ENCODE measurements around the gene SERTAD1.
"Not testable (repeated sequence)": the region's sequence is repeated elsewhere in the genome, so short reads cannot be mapped to it uniquely, and the experiment has no call there.

Gene SERTAD1

DNA sequence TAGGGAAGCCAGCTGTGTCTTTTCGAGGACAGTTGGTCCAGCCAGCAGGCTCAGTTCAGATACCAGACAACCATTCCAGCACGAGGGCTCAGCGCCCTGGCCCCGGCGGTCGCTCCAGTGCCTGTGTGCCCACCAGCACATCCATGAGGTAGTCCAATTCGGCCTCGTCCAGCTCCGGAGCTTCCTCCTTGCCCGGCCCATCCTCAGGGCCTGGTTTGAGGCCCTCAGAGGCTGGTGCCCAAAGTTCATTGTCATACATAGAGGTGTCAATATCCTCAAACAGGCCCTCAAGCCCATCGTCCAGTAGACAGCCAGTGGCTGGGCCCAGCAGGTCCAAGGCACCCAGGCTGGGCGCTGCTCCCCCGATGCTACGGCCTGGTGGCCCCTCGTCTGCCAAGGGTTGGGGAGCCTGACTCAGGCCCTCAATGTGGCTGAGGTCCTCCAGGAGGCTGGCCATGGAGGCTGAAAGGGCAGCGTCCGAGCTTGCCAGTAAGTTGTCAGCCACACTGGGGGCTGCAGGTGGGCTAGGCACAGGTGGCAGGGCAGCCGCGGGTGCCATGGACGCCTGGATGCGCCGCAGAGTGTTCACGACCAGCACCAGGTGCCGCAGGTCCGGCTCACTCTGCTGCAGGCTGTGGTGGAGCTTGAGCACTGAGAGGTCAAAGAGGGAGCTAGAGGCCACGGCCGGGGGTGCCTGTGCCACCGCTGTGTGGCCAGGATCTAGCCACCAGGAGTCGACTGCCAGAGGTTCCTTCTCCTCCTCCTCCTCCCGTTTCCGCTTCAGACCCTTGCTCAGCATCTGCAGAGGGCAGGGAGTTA lies 2.8 kb downstream of the SERTAD1 start:
- in situ Hi-C loops (cut with HindIII; ENCODE audit: low sequenced_read_pairs): no loop called here

DNA sequence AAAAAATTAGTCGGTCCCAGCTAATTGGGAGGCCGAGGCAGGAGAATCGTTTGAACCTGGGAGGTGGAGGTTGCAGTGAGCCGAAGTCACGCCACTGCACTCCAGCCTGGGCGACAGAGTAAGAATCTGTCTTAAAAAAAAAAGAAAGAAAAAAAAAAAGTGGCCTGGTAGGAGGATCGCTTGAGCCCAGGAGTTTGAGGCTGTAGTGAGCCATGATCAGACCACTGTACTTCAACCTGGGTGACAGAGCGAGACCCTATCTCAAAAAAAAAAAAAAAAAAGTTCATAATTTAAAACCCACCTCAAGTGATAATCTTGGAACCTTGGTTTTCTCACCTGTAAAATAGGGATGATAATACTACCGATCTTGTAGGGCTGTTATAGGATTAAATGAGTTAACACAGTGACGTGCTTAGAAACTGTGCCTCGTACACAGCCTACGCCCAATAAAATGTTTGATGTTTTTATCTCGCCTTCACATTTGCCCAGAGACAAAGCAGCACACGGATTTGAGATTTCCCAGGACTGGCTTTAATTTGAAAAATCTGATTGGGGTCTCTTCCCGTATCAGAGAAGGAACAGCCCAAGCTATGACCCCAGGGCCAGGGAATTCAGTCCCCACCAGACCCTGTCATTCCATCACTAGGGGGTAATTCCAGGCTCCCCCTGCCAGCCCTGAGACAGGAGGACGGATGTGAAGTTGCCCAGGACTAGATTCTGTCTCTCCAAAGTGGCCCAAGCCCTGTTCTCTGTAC lies 3.6 kb downstream of the SERTAD1 start:
- in situ Hi-C loops (cut with HindIII; ENCODE audit: low sequenced_read_pairs): no loop called here

DNA sequence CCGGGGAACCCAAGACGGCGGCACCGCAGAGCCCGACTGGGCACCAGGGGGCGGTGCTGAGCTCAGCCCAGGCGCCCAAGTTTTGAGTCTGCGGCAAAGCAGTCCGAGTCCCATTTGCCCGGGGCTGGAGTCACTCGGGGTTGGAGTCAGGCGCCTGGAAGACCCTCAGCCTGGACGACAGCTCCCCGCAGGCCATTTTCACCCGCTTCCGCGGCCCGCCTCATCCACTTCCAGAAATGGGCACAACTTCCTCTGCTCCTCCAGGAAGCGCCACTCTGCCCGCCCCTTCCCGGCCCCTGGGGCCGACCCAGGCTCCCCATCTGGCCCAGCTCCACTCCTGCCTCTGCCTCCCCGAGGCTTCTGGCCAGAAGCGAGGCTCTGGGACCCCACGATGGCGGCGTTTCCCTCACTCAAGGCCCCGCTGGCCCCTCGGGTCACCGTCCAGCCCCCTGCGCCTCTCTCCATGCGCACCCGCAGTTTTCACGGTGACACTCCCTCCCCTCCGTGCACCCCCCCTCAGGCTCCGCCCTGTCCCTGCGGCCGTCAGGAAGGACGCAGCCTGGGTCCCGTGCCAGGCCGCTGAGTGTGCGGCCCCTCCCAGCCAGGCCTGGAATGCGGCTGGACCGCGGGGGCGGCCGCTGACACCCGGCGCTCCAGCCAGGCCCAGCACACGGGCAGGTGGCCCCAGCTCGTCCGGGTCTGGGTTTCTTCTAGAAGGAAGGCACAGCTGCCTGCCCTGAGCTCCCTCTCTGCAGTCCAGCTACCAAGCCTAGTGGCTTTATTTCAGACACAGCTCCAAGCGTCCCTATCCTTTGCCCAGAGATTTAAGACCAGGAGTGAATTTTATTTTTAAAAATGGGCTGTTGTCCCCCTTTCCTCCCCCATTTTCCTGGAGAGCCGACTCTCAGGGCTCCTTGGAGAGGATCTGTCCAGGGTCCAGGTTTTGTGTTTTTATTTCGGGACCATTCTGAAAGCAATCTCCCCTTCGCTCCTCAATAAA lies 4.7 kb downstream of the SERTAD1 start:
- in situ Hi-C loops (cut with HindIII; ENCODE audit: low sequenced_read_pairs): no loop called here

DNA sequence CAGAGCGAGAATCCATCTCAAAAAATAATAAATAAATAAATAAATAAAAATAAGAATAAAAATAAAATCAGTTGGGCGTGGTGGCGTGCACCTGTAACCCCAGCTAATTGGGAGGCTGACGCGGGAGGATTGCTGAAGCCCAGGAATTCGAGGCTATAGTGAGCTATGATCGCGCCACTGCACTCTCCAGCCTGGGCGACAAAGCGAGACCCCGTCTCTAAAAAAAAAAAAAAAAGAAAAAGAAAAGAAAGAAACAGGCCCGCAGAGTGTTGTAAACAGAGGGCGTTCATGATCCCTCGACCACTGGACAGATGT lies 5.4 kb downstream of the SERTAD1 start:
- in situ Hi-C loops (cut with HindIII; ENCODE audit: low sequenced_read_pairs): no loop called here

DNA sequence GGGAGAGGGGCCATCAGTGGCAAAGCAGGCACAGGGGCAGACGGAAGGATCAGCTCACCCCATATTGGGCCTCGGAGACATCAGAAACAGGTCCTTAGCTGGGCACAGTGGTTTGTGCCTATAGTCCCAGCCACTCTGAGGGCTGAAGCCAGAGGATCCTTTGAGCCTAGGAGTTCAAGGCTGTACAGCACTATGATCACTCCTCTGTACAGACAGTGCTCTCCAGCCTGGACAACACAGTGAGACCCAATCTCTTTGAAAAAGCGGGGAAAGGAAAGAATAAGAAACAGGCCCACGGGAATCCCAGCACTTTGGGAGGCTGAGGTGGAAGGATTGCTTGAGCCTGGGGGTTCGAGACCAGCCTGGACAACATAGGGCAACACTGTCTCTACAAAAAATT lies 6.0 kb downstream of the SERTAD1 start:
- in situ Hi-C loops (cut with HindIII; ENCODE audit: low sequenced_read_pairs): no loop called here

DNA sequence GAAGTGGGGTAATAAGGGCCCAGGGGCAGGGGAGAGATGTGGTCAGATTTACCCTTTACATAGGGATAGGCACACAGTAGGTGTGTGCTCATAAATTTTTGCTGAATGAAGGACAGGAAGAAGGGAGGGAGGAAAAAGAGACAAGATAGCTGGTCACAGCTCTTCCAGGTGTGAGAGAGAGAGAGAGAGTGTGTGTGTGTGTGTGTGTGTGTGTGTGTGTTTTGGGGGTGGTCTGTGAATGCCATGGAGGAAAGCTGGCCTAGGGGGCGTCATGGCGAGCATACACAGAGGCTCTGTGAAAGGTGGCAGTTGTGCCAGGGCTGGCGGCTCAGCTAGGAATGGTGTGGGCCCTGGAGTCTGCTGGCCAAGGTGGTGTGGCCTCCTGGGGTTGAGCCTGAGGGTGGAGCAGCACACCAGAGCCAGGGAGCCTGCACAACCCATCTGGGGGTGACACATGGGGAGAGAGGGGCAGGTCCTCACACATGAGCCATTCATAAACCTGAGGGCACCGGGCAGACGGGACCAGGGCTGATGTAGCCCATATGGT lies 6.7 kb downstream of the SERTAD1 start:
- in situ Hi-C loops (cut with HindIII; ENCODE audit: low sequenced_read_pairs): no loop called here

DNA sequence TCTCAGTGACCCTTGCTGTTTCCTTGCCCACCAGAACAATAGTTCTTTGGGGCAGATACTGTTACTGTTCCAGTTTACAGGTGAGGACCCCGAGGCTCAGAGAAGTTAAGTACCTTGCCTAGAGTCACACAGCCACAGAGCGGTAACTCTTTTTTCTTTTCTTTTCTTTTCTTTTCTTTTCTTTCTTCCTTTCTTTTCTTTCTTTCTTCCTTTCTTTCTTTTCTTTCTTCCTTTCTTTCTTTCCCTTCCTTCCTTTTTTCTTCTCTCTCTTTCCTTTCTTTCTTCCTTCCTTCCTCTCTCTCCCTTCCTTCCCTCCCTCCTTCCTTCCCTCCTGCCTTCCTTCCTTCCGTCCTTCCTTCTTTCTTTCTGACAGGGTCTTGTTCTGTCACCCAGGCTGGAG lies 7.8 kb downstream of the SERTAD1 start:
- in situ Hi-C loops (cut with HindIII; ENCODE audit: low sequenced_read_pairs): no loop called here

DNA sequence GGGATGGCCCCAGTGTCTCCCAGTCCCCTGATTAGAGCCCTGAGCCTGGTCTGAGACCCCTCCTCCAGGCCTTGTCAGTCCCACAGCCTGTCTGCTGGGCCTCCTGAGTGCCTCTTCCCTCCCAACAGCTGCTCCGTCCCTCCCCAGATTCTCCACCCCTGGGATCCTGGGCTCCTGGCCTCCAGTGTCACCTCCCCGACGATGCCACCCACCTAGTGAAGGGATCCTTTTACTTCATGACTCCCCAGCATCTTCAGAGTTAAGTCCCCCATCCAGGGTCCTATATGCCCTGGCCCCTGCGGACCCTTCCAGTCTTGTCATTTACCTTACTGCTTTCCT lies 8.2 kb downstream of the SERTAD1 start:
- in situ Hi-C loops (cut with HindIII; ENCODE audit: low sequenced_read_pairs): no loop called here

DNA sequence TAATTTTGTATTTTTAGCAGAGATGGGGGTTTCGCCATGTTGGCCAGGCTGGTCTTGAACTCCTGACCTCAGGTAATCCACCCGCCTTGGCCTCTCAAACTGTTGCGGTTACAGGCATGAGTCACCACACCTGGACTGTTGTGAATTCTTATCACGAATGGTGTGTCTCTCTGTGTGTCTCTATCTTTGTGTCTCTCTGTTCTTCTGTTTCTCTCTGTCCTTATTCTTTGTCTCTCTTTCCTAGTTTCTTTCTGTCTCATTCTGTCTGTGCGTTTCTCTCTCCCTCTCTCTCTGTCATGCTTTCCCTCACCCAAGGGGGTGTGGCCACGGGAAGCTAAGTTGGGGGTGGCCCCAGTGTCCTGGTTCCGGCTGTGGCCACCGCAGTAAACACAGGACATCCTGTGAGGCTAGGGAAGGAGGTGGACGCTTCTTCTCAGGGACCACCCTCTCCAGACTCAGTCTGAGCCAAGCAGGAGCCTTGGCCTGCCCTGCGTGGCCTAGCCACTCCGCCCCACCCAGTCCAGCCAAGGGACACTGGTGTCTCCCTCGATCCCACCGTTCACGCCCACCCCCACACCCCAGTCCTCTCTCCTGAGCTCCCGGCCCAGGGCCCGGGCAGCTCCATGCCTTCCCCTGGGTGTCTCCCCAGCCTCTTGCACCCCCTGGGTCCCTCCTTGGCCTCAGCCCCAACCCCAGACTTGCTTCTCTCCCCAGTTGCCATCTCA lies 8.7 kb downstream of the SERTAD1 start:
- in situ Hi-C loops (cut with HindIII; ENCODE audit: low sequenced_read_pairs): no loop called here

DNA sequence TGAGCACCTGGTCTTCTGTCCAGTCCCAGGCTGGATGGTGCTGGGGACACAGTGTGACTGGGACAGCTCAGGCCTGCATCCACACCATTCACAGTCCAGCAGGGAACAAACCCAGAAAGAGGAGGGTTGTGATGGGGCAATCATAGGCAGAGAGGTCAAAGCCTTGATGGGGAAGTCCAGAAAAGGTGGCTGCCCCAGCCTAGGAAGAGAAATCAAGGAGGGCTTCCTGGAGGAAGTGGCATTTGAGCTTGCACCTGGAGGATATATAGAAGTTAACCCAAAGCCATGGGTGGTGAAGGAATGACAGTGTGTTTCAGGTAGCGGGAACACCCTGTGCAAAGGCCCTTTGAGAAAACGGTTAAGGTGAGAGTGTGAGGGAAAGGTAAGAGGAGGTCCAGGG lies 10.0 kb downstream of the SERTAD1 start:
- in situ Hi-C loops (cut with HindIII; ENCODE audit: low sequenced_read_pairs): no loop called here

DNA sequence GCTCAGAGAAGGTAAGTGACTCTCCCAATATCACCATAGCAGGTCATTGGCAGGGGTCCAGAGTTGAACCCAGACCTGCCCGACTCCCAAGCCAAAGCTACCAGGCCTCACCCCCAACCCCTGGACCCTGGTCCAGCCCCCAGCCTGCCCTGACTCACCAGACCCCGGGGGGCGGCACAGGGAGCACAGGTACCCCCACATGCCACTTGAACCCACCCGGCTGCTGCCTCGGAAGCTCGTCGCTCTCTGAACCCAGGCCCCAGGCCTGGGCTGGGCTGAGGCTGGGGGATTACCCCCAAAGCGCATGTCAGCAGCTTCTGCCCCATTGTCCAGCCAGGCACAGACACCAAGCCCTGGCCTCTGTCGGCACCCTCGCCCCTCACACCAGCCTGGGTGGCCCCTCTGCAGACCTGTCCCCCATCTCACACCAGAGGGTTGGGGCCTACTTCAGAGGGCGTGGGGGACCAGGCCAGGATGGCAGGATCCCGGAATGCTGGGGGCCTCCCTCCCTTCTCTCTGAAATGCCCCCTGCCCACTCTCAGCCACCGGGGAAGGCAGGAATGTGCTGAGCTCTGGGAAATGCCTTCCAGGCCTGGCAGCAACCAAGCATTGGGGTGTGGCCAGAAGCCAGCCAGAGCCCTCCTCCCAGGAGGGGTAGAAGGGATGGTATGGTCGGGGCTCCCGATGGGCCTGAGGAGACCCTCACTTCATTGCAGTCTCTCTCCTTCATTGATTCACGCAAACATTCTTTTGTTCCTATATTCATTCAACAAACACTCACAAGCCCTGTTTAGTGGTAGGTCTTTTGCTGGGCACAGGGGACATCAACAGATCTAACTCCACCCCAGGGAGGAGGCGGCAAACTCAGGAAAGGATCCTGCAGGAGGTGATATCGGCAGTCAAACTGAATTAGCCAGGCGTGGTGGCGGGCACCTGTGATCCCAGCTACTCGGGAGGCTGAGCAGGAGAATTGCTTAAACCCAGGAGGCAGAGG lies 11.0 kb downstream of the SERTAD1 start:
- in situ Hi-C loops (cut with HindIII; ENCODE audit: low sequenced_read_pairs): no loop called here

DNA sequence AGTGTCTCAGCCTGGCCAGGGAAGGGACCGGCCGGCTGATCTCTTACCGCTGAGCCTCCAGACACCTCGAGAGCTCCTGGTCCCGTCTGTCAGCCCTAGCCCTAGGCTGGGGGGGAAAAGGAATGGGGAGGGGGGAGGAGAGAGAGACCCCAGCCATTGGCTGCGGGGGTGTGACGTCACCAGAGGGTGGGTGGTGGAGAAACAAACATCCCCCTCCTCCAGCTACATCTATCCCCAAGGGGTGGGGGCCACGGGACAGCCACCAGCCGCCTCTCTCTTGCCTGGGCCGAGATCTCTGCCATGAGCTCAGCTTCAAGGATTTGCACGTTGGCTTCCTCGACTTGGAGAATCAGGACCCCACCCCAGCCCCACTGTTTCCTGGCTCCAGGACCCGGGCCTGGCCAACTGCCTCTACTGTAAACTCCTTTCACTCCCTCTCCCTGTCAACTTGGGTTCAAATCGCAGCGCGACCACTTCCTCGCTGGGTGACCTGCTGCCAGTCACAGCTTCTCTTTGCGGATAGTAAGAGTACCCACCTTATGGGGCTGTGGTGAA lies 12.4 kb downstream of the SERTAD1 start, which contains the start of gene PRX:
PRX (minus strand) TSS at position 88 of the 555 bp plus-strand sequence. CDS start 5,446 bp downstream, outside the sequence.
- in situ Hi-C loops (cut with HindIII; ENCODE audit: low sequenced_read_pairs): no loop called here

DNA sequence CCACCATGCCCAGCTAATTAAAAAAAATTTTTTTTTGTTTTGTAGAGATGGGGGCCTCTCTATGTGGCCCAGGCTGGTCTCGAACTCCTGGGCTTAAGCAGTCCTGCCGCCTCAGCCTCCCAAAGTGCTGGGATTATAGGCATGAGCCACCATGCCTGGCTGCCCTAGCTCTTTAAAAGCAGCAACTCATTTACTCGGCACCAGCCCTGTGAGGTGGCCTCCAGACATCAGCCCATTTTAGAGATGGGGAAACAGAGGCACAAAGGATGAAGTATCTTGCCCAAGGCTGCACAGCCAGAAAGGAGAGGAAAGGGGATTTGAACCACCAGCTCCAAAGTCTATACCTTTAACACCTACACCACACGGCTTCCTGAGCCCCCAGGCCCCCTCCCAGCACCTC lies 12.9 kb downstream of the SERTAD1 start:
- in situ Hi-C loops (cut with HindIII; ENCODE audit: low sequenced_read_pairs): no loop called here

DNA sequence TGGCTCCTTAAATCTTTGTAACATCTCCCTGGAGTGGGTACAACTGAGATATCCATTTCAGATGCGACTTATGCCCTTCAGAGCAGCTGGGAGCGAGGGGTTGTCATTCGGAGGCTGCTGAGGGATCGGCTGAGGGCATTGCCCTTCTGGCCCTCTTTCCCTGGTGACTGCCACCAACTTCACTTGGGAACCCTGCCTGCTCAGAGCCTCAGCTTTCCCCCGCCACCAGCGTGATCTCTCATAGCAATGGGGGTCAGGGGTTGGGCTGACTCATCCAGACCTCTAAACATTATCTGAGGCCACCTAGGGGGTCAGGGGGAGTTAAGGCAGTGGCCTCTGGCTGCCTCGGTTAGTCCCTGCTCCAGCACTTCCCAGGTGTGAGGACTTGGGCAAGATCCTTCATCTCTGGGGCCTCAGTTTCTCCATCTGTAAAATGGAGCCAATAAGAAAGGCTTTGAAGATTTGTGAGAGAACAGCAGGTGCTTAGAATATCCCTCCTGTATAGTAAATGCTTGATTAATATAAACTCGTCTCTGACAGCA lies 13.8 kb downstream of the SERTAD1 start:
- in situ Hi-C loops (cut with HindIII; ENCODE audit: low sequenced_read_pairs): no loop called here

DNA sequence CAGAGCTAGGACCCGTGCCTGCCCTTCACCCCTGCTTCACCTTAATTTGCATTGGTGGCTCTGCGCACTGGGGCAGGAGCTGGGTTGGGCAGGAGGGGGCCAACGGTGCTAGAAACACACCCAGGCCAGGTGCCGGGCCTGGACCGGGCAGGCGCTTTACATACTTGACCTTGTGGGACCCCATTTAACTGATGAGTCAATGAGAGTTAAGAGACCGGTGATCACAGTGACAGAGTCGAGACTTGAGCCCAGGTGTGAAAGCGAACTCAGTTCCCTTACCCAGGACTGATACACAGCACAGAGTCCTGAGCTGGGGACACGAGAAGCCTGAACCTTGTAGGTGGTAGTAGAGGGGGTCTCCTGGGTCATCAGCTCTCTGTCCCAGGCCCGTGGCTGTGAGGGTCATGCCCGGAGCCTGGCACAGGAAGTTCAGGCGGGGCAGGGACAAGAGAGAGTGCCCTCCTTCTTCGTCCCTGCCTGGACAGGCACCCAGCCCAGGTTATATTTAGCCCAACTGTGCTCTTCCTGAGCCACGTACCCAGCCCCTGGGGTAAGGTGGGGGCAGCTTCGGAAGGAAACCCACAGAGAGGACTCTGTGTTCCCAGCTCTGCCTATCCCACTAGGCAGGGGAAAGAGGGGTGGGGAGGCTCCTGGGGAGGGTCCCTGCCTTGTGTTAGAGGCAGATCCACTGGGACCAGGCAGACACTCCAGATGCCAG lies 14.5 kb downstream of the SERTAD1 start:
- in situ Hi-C loops (cut with HindIII; ENCODE audit: low sequenced_read_pairs): no loop called here

DNA sequence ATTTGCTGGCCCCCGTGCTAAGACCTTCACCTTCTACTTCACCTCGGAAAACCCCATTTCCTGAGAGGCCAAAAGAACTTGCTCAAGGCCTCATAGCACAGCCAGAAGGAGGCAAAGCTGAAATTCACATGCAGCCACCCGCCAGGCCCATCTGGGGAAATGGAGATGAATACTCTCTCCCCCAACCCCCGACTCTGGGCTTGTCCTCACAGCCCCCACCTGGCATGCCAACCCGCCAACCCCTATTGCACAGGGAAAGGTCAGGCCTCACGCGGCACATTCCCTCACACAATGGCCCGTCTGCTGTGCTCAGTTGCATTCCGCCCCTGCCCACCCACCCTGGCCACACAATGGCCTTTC lies 15.8 kb downstream of the SERTAD1 start:
- in situ Hi-C loops (cut with HindIII; ENCODE audit: low sequenced_read_pairs): no loop called here

DNA sequence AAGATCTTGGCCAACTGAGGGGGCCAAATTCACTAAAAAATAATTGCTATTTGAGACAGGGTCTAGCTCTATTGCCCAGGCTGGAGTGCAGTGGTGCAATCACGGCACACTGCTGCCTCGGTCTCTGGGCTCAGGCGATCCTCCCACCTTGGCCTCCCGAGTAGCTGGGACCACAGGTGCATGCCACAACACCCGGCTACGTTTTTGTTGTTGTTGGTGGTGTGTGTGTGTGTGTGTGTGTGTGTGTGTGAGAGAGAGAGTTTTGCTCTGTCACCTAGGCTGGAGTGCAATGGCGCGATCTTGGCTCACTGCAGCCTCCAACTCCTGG lies 17.2 kb downstream of the SERTAD1 start:
- in situ Hi-C loops (cut with HindIII; ENCODE audit: low sequenced_read_pairs): not testable (repeated sequence)

Data from DLD1 (cell line).